ENCODE data around the gene RNF32.

DNA sequence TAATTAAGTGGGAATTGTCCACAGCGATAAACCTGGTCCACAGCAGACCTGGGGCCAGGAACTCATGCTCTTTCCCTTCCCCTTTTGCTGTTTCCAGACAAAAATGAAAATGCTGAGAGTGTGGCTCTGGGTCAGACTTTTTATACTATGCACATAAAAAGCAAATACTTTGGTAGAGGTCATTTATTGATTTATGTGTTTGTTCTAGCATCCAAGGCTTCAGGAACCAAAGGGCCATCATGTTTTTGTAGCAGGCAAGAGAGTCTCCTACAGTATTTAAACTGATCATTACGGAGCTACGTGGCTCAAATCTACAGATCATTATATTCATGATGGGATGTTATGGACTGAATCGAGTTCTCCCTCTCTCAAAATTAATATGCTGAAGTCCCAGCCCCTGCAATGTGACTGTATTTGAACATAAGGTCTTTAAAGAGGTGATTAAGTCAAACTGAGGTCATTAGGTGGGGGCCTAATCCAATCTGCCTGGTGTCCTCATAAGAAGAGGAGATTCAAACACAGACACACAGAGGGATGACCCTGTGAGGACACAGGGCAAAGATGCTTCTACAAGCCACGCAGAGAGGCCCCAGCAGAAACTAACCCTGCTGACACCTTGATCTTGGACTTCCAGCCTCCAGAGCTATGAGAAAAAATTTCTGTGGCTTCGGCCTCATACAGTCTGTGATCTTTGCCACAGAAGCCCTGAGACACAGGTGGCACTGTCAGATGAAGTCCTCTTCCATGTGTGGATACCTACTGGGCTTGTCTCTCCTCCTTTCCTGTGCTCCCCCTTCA lies 46.1 kb upstream of the RNF32 start:
- TF ChIP-seq CTCF (IDR thresholded peaks at IDR 0.05; ENCODE audit: low read depth, low read length, missing input control) (no peak), YY1 (IDR thresholded peaks at IDR 0.05) (no peak), TAF1 (conservative IDR thresholded peaks at IDR 0.05) (no peak), RXRA (IDR thresholded peaks at IDR 0.05) (no peak), RAD21 (IDR thresholded peaks at IDR 0.05) (no peak)
- TF ChIP-seq, protein P1, sequence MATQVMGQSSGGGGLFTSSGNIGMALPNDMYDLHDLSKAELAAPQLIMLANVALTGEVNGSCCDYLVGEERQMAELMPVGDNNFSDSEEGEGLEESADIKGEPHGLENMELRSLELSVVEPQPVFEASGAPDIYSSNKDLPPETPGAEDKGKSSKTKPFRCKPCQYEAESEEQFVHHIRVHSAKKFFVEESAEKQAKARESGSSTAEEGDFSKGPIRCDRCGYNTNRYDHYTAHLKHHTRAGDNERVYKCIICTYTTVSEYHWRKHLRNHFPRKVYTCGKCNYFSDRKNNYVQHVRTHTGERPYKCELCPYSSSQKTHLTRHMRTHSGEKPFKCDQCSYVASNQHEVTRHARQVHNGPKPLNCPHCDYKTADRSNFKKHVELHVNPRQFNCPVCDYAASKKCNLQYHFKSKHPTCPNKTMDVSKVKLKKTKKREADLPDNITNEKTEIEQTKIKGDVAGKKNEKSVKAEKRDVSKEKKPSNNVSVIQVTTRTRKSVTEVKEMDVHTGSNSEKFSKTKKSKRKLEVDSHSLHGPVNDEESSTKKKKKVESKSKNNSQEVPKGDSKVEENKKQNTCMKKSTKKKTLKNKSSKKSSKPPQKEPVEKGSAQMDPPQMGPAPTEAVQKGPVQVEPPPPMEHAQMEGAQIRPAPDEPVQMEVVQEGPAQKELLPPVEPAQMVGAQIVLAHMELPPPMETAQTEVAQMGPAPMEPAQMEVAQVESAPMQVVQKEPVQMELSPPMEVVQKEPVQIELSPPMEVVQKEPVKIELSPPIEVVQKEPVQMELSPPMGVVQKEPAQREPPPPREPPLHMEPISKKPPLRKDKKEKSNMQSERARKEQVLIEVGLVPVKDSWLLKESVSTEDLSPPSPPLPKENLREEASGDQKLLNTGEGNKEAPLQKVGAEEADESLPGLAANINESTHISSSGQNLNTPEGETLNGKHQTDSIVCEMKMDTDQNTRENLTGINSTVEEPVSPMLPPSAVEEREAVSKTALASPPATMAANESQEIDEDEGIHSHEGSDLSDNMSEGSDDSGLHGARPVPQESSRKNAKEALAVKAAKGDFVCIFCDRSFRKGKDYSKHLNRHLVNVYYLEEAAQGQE (IDR thresholded peaks at IDR 0.05) = no peak
- TF ChIP-seq, protein P2, sequence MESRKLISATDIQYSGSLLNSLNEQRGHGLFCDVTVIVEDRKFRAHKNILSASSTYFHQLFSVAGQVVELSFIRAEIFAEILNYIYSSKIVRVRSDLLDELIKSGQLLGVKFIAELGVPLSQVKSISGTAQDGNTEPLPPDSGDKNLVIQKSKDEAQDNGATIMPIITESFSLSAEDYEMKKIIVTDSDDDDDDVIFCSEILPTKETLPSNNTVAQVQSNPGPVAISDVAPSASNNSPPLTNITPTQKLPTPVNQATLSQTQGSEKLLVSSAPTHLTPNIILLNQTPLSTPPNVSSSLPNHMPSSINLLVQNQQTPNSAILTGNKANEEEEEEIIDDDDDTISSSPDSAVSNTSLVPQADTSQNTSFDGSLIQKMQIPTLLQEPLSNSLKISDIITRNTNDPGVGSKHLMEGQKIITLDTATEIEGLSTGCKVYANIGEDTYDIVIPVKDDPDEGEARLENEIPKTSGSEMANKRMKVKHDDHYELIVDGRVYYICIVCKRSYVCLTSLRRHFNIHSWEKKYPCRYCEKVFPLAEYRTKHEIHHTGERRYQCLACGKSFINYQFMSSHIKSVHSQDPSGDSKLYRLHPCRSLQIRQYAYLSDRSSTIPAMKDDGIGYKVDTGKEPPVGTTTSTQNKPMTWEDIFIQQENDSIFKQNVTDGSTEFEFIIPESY (IDR thresholded peaks at IDR 0.05) = no peak
